Measurements from ENCODE around the gene KIAA0586. TPM values are rescaled to one million over a fixed set of nuclear protein-coding genes. Genes with fewer than 3 reads are reported as not detected.

KIAA0586 gene
- total and polyA plus RNA-seq, 2 of the 4 experiments (the other 2 are of a cell fraction), result 9.4 to 36.7 TPM

DNA sequence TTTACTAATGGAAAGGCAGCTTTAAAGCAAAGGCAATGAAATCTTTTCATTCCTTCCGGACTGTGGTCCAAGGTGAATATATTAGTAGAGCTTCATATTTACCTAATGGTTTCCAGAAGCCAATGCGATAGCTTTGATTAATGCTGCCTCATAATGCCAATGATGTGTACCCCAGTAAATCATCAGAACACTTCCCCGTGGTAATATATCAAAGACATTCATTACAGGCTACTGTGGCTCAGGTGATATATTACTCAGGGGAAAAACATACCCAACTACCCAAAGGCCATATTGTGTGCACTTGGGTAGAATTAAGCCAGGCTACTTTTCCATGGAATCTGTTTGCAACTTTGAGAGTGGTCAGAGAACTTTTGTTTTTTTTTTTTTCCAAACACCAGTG lies 140.8 kb downstream of the KIAA0586 start:
- no CpG with 5 or more reads among the region's 3 CpGs for WGBS, 2 experiments (ENCODE audit: extremely low coverage in 2 of 2, insufficient read length in 1 of 2)
- CTCF ChIA-PET, result interaction anchor here (0.6 to 1.4 kb wide), 2 partner anchors 11 to 69 kb away, joined by 3 read pairs; partner anchors contain the start of gene DACT1
- no peak for DNase-seq

More for the DNA sequence above, 140.8 kb downstream of the KIAA0586 start:
- Histone ChIP-seq H4K5ac (ENCODE audit: low read depth, low read length) (no peak overlapping the region), H2AK9ac (replicated peaks; ENCODE audit: low read depth, low read length, poor library complexity) (no peak overlapping the region), H3K27me3 (ENCODE audit: control insufficient read depth, insufficient read depth, low read length) (peaks cover 2% of the 10 kb centered on the region), H3K56ac (ENCODE audit: extremely low read depth, insufficient read depth, low read length) (no peak overlapping the region), H3K4me1 (ENCODE audit: control insufficient read depth, insufficient read depth, low read length) (peaks cover 10% of the 10 kb centered on the region), H2BK5ac (ENCODE audit: low read depth, low read length, poor library complexity, severe bottlenecking) (no peak overlapping the region), H2AFZ (replicated peaks; ENCODE audit: low read length, poor library complexity) (no peak overlapping the region), H2BK15ac (ENCODE audit: low read depth, low read length) (no peak overlapping the region), H3K4ac (ENCODE audit: low read depth, low read length) (no peak overlapping the region), H4K20me1 (ENCODE audit: insufficient read depth, low read length) (no peaks in the 10 kb centered on the region), H3K4me3 (ENCODE audit: insufficient read depth, low read depth, low read length) (no peak overlapping the region), H3K23ac (ENCODE audit: low read depth, low read length) (no peak overlapping the region), H2BK20ac (ENCODE audit: low read depth, low read length) (no peak overlapping the region), H3K79me1 (ENCODE audit: low read depth in 1 of 2, low read length in 2 of 2) (no peaks in the 10 kb centered on the region), H3K36me3 (ENCODE audit: control insufficient read depth, insufficient read depth, low read length) (no peaks in the 10 kb centered on the region), H3K9me1 (ENCODE audit: insufficient read depth, low read length) (no peaks in the 10 kb centered on the region), H3K27ac (ENCODE audit: insufficient read depth, low read length) (no peak overlapping the region), H3K9ac (ENCODE audit: low read depth, low read length) (no peak overlapping the region), H3K4me2 (ENCODE audit: low read depth, low read length) (no peak overlapping the region), H2BK120ac (ENCODE audit: low read depth, low read length) (no peak overlapping the region), H3K18ac (ENCODE audit: low read depth, low read length) (no peak overlapping the region), H3K9me3 (ENCODE audit: control insufficient read depth, insufficient read depth, low read length) (no peaks in the 10 kb centered on the region), H4K91ac (ENCODE audit: insufficient read depth, low read depth, low read length) (no peak overlapping the region), H3K14ac (replicated peaks; ENCODE audit: low read depth, low read length) (no peak overlapping the region), H4K8ac (ENCODE audit: low read depth in 2 of 2, low read length in 2 of 2) (no peak overlapping the region), H2AK5ac (ENCODE audit: low read depth, low read length) (no peak overlapping the region)
- TF ChIP-seq CTCF (conservative IDR thresholded peaks at IDR 0.05; ENCODE audit: low read depth, low read length) (no peak), FOS (IDR thresholded peaks at IDR 0.05; ENCODE audit: low read depth, low read length) (no peak), NFE2L2 (IDR thresholded peaks at IDR 0.05; ENCODE audit: low read depth, low read length) (no peak), CHD1 (IDR thresholded peaks at IDR 0.05; ENCODE audit: low read depth, low read length) (no peak), RCOR1 (IDR thresholded peaks at IDR 0.05; ENCODE audit: insufficient replicate concordance, low read length) (no peak), RAD21 (IDR thresholded peaks at IDR 0.05; ENCODE audit: low read length) (no peak), MAZ (IDR thresholded peaks at IDR 0.05; ENCODE audit: borderline replicate concordance, low read depth, low read length) (no peak), BHLHE40 (IDR thresholded peaks at IDR 0.05; ENCODE audit: low read depth, low read length) (no peak), MXI1 (IDR thresholded peaks at IDR 0.05; ENCODE audit: borderline replicate concordance, low read depth, low read length) (no peak), POLR2A (IDR thresholded peaks at IDR 0.05; ENCODE audit: low read depth, low read length) (no peak), MAFK (IDR thresholded peaks at IDR 0.05; ENCODE audit: low read depth, low read length) (no peak), SMC3 (IDR thresholded peaks at IDR 0.05; ENCODE audit: low read depth, low read length) (no peak), CEBPB (IDR thresholded peaks at IDR 0.05; ENCODE audit: low read depth, low read length) (no peak)
- TF ChIP-seq, protein P1, sequence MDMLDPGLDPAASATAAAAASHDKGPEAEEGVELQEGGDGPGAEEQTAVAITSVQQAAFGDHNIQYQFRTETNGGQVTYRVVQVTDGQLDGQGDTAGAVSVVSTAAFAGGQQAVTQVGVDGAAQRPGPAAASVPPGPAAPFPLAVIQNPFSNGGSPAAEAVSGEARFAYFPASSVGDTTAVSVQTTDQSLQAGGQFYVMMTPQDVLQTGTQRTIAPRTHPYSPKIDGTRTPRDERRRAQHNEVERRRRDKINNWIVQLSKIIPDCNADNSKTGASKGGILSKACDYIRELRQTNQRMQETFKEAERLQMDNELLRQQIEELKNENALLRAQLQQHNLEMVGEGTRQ (IDR thresholded peaks at IDR 0.05; ENCODE audit: low read depth, low read length), result no peak
- TF ChIP-seq, protein P2, sequence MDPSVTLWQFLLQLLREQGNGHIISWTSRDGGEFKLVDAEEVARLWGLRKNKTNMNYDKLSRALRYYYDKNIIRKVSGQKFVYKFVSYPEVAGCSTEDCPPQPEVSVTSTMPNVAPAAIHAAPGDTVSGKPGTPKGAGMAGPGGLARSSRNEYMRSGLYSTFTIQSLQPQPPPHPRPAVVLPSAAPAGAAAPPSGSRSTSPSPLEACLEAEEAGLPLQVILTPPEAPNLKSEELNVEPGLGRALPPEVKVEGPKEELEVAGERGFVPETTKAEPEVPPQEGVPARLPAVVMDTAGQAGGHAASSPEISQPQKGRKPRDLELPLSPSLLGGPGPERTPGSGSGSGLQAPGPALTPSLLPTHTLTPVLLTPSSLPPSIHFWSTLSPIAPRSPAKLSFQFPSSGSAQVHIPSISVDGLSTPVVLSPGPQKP (IDR thresholded peaks at IDR 0.05; ENCODE audit: borderline replicate concordance, low read depth, low read length), result no peak
- dilution Hi-C loops (cut with HindIII; ENCODE audit: low sequenced_read_pairs, unreplicated experiment), result no loop called here
- intact Hi-C loops (cut with micrococcal nuclease), result no loop called here
- no peak for ATAC-seq (ENCODE audit: low read depth)
- BruUV-seq (replicated peaks), result no TSS peak
- in situ Hi-C loops (cut with MboI; ENCODE audit: low sequenced_read_pairs), result no loop called here
- POLR2A ChIA-PET (ENCODE audit: unreplicated experiment), result interaction anchor here (0.5 kb wide), 1 partner anchor 15 kb away, joined by 4 read pairs; no protein-coding TSS in a partner anchor

Measured in IMR-90 (cell line).